Body of pancreas (tissue), 4 donors: ENCODE data around the gene RPP14. TPM values are rescaled to one million over a fixed set of nuclear protein-coding genes. Genes with fewer than 3 reads are reported as not detected.
"Not testable (repeated sequence)": the region's sequence is repeated elsewhere in the genome, so short reads cannot be mapped to it uniquely, and the experiment has no call there.

ENCODE experiments used
- ATAC-seq: fragments of 150-250 bp; one replicate; pipeline ENCODE4 v1.9.1; 2016
- DNase-seq, 4 donors: peaks; one replicate each; pipeline ENCODE4 v3.0.0-alpha.2; 2019
- H3K27ac ChIP-seq, 4 donors: fragments of 200-600 bp; sonication (generic); 1 replicate in 3 of 4; 2 replicates in 1 of 4; pipeline versions ENCODE4 v1.5.1 to v1.6.1; 2016 to 2019; ENCODE audit warnings: mild to moderate bottlenecking in 1 of 4, mixed read lengths in 1 of 4, moderate library complexity in 1 of 4
- H3K27me3 ChIP-seq, 2 donors: fragments of 200-600 bp; sonication (generic); one replicate each; pipeline ENCODE4 v1.6.0; 2016; ENCODE audit warnings: mild to moderate bottlenecking in 1 of 2
- H3K36me3 ChIP-seq, 2 donors: fragments of 200-600 bp; sonication (generic); replicated peaks in 1 of 2; 2 replicates each; pipeline ENCODE4 v1.5.1; 2016; ENCODE audit warnings: low read depth in 2 of 2; ENCODE audit not compliant: insufficient read depth in 1 of 2
- H3K4me1 ChIP-seq: fragments of 200-600 bp; sonication (generic); one replicate; pipeline ENCODE4 v1.6.0; 2016
- H3K4me3 ChIP-seq, 2 donors: fragments of 200-600 bp; sonication (generic); 1 replicate in 1 of 2; 2 replicates in 1 of 2; pipeline ENCODE4 v1.5.1; 2016 to 2019
- H3K9me3 ChIP-seq, 3 donors: fragments of 200-600 bp; sonication (generic); 1 replicate in 2 of 3; 2 replicates in 1 of 3; pipeline ENCODE4 v1.5.1; 2016
- POLR2A ChIP-seq, 3 donors: fragments of 450-650 bp; IDR thresholded peaks; one replicate each; pipeline ENCODE4 v1.6.1; 2016; ENCODE audit warnings: antibody characterized with exemption in 3 of 3, mild to moderate bottlenecking in 2 of 3
- WGBS, 2 donors: methylation state at CpG; one replicate each; pipeline ENCODE4 v1.1.5; 2017; 5-methylcytosine and 5-hydroxymethylcytosine counted together
- intact Hi-C: fragments of 100-400 bp; cut with DNase I; formaldehyde crosslinking; loops from one replicate; pipeline ENCODE4 v1.15.1; 2023
- total RNA-seq, 2 donors: library from RNA; depleted of rRNA; stranded (reverse); fragments of >200 nt; gene quantifications; one replicate each; pipeline ENCODE4 v1.1.0, GENCODE V29; 2016
- TF ChIP-seq, protein P1 (sequence below), 7 experiments: fragments of 450-650 bp in 4 of 7; fragments of 200-600 bp in 3 of 7; sonication (generic) in 3 of 7; IDR thresholded peaks; one replicate each; pipeline ENCODE4 v1.5.1; 2016 to 2019; ENCODE audit warnings: antibody characterized with exemption in 7 of 7

RPP14 gene
- total RNA-seq, 2 donors from 2014 or later, result 3.6 to 4.3 TPM

DNA sequence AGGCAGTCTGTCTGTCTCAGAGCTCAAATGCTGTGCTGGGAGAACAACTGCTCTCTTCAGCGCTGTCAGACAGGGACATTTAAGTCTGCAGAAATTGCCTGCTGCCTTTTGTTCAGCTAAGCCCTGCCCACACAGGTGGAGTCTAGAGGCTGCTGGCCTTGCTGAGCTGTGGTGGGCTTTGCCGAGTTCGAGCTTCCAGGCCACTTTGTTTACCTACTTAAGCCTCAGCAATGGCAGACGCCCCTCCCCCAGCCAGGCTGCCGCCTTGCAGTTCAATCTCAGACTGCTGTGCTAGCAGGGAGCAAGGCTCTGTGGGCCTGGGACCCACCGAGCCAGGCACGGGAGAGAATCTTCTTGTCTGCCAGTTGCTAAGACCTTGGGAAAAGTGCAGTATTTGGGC lies 25.0 kb upstream of the RPP14 start:
- intact Hi-C loops, result no loop called here
- no peak for TF ChIP-seq POLR2A (IDR thresholded peaks at IDR 0.05)
- TF ChIP-seq, protein P1, sequence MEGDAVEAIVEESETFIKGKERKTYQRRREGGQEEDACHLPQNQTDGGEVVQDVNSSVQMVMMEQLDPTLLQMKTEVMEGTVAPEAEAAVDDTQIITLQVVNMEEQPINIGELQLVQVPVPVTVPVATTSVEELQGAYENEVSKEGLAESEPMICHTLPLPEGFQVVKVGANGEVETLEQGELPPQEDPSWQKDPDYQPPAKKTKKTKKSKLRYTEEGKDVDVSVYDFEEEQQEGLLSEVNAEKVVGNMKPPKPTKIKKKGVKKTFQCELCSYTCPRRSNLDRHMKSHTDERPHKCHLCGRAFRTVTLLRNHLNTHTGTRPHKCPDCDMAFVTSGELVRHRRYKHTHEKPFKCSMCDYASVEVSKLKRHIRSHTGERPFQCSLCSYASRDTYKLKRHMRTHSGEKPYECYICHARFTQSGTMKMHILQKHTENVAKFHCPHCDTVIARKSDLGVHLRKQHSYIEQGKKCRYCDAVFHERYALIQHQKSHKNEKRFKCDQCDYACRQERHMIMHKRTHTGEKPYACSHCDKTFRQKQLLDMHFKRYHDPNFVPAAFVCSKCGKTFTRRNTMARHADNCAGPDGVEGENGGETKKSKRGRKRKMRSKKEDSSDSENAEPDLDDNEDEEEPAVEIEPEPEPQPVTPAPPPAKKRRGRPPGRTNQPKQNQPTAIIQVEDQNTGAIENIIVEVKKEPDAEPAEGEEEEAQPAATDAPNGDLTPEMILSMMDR (IDR thresholded peaks at IDR 0.05), result no peak
- no peak overlapping the region for H3K27ac ChIP-seq
- no peaks in the 10 kb centered on the region for H3K27me3 ChIP-seq
- DNase-seq, result no peak
- no peaks in the 10 kb centered on the region for H3K9me3 ChIP-seq
- no peak for ATAC-seq
- H3K4me3 ChIP-seq, result no peak overlapping the region
- WGBS, 2 donors, result 59 to 73% methylated on average over 5 to 7 of the region's 7 CpGs
- H3K4me1 ChIP-seq, result no peaks in the 10 kb centered on the region
- no peaks in the 10 kb centered on the region for H3K36me3 ChIP-seq

GRCh38 chr3:58285334-58285733 lies 20.7 kb upstream of the RPP14 start:
- no peaks in the 10 kb centered on the region for H3K4me1 ChIP-seq
- H3K27me3 ChIP-seq, result no peaks in the 10 kb centered on the region
- H3K4me3 ChIP-seq, result no peak overlapping the region
- H3K27ac ChIP-seq, result no peak overlapping the region
- H3K9me3 ChIP-seq, result no peaks in the 10 kb centered on the region
- intact Hi-C loops, result no loop called here
- 65 to 73% methylated on average over 7 of the region's 7 CpGs for WGBS, 2 donors
- no peak for ATAC-seq
- TF ChIP-seq, protein P1 (IDR thresholded peaks at IDR 0.05), result no peak
- no peak for TF ChIP-seq POLR2A (IDR thresholded peaks at IDR 0.05)
- DNase-seq, result no peak
- H3K36me3 ChIP-seq, result no peaks in the 10 kb centered on the region

DNA sequence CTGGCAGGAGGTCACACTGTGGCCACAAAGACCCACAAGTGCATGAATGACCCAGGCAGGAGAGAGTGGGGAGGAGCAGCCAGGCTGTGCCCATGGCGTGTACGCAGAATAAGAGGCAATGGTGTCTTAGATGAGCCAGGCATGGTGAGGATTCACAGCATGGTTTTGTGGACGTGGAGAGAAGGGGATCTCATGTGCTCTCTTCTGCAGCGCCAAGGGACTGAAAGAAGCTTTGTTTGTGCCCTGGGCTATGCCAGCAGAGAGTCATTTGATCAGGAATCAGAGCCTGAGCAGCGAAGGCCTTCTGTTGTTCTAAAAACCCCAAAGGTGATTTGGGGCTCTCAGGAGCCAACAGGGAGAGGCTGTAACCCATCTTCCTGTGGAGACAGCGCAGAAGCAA lies 18.7 kb upstream of the RPP14 start:
- Histone ChIP-seq H3K4me3 (no peak overlapping the region), H3K27me3 (no peaks in the 10 kb centered on the region), H3K36me3 (no peaks in the 10 kb centered on the region), H3K9me3 (no peaks in the 10 kb centered on the region), H3K27ac (no peak overlapping the region), H3K4me1 (no peaks in the 10 kb centered on the region)
- ATAC-seq (no peak), DNase-seq (no peak)
- no peak for TF ChIP-seq POLR2A (IDR thresholded peaks at IDR 0.05)
- TF ChIP-seq, protein P1 (IDR thresholded peaks at IDR 0.05), result no peak
- intact Hi-C loops, result no loop called here
- 91 to 95% methylated on average over 6 of the region's 6 CpGs for WGBS, 2 donors

DNA sequence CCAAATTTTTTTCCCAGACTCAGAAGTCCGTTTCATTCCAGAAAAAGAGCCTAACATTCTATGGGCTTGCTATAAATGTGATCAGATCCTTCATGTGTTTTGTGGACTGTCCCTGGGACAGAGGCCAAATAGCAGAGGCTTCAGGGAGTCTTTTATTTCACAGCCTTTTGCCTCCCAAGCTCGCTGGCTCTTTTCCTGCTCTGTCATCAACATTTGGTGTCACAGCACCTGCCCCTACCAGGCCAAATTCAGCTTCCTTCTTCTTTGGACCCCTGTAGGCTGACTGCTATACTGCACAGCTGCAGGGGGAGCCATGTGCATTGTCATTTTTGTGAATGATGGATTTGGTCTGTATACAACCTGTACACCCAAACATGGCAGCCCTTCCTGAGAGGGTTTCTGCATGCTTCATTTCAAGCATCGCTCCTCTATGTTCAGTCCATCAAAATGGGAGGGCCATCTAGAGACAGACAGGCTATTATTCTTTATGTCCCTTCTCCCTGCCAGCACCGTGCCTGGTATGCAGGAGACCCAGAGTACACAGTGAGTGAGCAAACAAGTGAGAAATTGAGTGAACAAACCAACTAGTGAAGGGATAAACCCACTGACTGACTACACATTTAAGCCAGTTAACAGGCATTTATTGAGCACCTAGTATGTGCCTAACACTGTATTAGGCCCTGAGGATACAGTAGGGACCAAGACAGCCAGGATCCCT lies 17.9 kb upstream of the RPP14 start:
- TF ChIP-seq POLR2A (IDR thresholded peaks at IDR 0.05), result no peak
- TF ChIP-seq, protein P1 (IDR thresholded peaks at IDR 0.05), result no peak
- H3K27ac ChIP-seq, result no peak overlapping the region
- no peaks in the 10 kb centered on the region for H3K4me1 ChIP-seq
- DNase-seq, result no peak
- intact Hi-C loops, result no loop called here
- WGBS, 2 donors, result 83% methylated on average over 4 of the region's 4 CpGs
- H3K27me3 ChIP-seq, result no peaks in the 10 kb centered on the region
- no peak overlapping the region for H3K4me3 ChIP-seq
- ATAC-seq, result no peak
- H3K36me3 ChIP-seq, result no peaks in the 10 kb centered on the region
- H3K9me3 ChIP-seq, result no peaks in the 10 kb centered on the region

DNA sequence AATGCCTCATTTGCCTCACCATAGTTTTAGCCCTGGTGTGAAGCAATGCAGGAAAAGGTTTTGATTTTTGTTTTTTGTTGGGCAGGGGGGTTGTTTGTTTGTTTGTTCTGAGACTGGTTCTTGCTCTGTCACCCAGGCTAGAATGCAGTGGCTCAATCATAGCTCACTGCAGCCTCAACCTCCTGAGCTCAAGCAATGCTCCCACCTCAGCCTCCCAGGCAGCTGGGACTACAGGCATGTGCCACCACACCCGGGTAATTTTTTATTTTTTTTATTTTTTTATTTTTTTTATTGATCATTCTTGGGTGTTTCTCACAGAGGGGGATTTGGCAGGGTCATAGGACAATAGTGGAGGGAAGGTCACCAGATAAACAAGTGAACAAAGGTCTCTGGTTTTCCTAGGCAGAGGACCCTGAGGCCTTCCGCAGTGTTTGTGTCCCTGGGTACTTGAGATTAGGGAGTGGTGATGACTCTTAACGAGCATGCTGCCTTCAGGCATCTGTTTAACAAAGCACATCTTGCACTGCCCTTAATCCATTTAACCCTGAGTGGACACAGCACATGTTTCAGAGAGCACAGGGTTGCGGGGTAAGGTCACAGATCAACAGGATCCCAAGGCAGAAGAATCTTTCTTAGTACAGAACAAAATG lies 17.0 kb upstream of the RPP14 start:
- H3K4me1 ChIP-seq, H3K4me3 ChIP-seq, H3K27ac ChIP-seq, DNase-seq, H3K36me3 ChIP-seq, H3K27me3 ChIP-seq, intact Hi-C loops, ATAC-seq, H3K9me3 ChIP-seq: not testable (repeated sequence)
- WGBS, 2 donors, result 83 to 88% methylated on average over 1 to 3 of the region's 4 CpGs

DNA sequence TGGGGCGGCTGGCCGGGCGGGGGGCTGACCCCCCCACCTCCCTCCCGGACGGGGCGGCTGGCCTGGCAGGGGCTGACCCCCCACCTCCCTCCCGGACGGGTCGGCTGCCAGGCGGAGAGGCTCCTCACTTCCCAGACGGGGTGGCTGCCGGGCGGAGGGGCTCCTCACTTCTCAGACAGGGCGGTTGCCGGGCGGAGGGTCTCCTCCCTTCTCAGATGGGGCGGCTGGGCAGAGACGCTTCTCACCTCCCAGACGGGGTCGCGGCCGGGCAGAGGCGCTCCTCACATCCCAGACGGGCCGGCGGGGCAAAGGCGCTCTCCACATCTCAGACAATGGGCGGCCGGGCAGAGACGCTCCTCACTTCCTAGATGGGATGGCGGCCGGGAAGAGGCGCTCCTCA lies 15.6 kb upstream of the RPP14 start:
- H3K36me3 ChIP-seq, H3K4me3 ChIP-seq, H3K9me3 ChIP-seq, intact Hi-C loops, H3K27me3 ChIP-seq, DNase-seq, H3K4me1 ChIP-seq, ATAC-seq, H3K27ac ChIP-seq: not testable (repeated sequence)
- 100% methylated on average over 1 of the region's 33 CpGs; no CpG with 5 or more reads in 1 of the 2 donors for WGBS, 2 donors
